ENCODE results near the gene INSYN2B. TPM values are rescaled to one million over a fixed set of nuclear protein-coding genes. Genes with fewer than 3 reads are reported as not detected.

Gene INSYN2B
- total RNA-seq, 1 experiment from 2014 or later = 1.5 TPM

- CTCF ChIA-PET = no interaction called here
- ATAC-seq = no peak
These were observed 105.7 kb downstream of the INSYN2B start for GRCh38 chr5:169874621-169875020.

GRCh38 chr5:169873642-169874041, 106.7 kb downstream of the INSYN2B start:
- Histone ChIP-seq H3K9me2 (replicated peaks; ENCODE audit: low read length) (no peaks in the 10 kb centered on the region), H3F3A (ENCODE audit: low read length, unreplicated experiment) (no peaks in the 10 kb centered on the region), H3K36me3 (ENCODE audit: low read depth, low read length) (no peaks in the 10 kb centered on the region), H3K79me2 (ENCODE audit: low read length) (no peaks in the 10 kb centered on the region), H3K27ac (ENCODE audit: low read length) (no peak overlapping the region), H3K27me3 (ENCODE audit: low read length) (no peaks in the 10 kb centered on the region), H3K4me2 (ENCODE audit: low read length) (no peak overlapping the region), H3K4me1 (ENCODE audit: insufficient read depth, low read length) (no peaks in the 10 kb centered on the region), H3K4me3 (ENCODE audit: low read length) (no peak overlapping the region), H2AFZ (ENCODE audit: low read length) (no peak overlapping the region), H3K9ac (ENCODE audit: low read length) (no peak overlapping the region), H4K20me1 (ENCODE audit: low read length) (no peaks in the 10 kb centered on the region), H3K9me3 (ENCODE audit: low read length) (no peaks in the 10 kb centered on the region)
- ATAC-seq (no peak), DNase-seq (no peak)
- no peak for TF ChIP-seq EZH2phosphoT487 (IDR thresholded peaks at IDR 0.05; ENCODE audit: borderline replicate concordance, low read length)
- TF ChIP-seq, protein P1, sequence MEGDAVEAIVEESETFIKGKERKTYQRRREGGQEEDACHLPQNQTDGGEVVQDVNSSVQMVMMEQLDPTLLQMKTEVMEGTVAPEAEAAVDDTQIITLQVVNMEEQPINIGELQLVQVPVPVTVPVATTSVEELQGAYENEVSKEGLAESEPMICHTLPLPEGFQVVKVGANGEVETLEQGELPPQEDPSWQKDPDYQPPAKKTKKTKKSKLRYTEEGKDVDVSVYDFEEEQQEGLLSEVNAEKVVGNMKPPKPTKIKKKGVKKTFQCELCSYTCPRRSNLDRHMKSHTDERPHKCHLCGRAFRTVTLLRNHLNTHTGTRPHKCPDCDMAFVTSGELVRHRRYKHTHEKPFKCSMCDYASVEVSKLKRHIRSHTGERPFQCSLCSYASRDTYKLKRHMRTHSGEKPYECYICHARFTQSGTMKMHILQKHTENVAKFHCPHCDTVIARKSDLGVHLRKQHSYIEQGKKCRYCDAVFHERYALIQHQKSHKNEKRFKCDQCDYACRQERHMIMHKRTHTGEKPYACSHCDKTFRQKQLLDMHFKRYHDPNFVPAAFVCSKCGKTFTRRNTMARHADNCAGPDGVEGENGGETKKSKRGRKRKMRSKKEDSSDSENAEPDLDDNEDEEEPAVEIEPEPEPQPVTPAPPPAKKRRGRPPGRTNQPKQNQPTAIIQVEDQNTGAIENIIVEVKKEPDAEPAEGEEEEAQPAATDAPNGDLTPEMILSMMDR (conservative IDR thresholded peaks at IDR 0.05; ENCODE audit: low read depth, low read length) = no peak
- no peak for TF ChIP-seq EZH2 (IDR thresholded peaks at IDR 0.05; ENCODE audit: low read length, unreplicated experiment)
- no TSS peak for BruUV-seq (replicated peaks)
- ChIA-PET CTCF (interaction anchor here (0.7 kb wide), 1 partner anchor 1690 kb away, joined by 6 read pairs; no protein-coding TSS in a partner anchor), POLR2A (ENCODE audit: unreplicated experiment) (no interaction called here)
- intact Hi-C loops (cut with micrococcal nuclease) = no loop called here

More at GRCh38 chr5:169874621-169875020, 105.7 kb downstream of the INSYN2B start:
- POLR2A ChIA-PET (ENCODE audit: unreplicated experiment) = no interaction called here
- Histone ChIP-seq H3K27me3 (ENCODE audit: low read length) (no peaks in the 10 kb centered on the region), H3K36me3 (ENCODE audit: low read depth, low read length) (no peaks in the 10 kb centered on the region), H3K9me2 (replicated peaks; ENCODE audit: low read length) (no peaks in the 10 kb centered on the region), H4K20me1 (ENCODE audit: low read length) (no peaks in the 10 kb centered on the region), H3F3A (ENCODE audit: low read length, unreplicated experiment) (no peaks in the 10 kb centered on the region), H3K9ac (ENCODE audit: low read length) (no peak overlapping the region), H2AFZ (ENCODE audit: low read length) (no peak overlapping the region), H3K4me2 (ENCODE audit: low read length) (no peak overlapping the region), H3K9me3 (ENCODE audit: low read length) (no peaks in the 10 kb centered on the region), H3K4me3 (ENCODE audit: low read length) (no peak overlapping the region), H3K79me2 (ENCODE audit: low read length) (no peaks in the 10 kb centered on the region), H3K27ac (ENCODE audit: low read length) (no peak overlapping the region), H3K4me1 (ENCODE audit: insufficient read depth, low read length) (no peaks in the 10 kb centered on the region)
- no TSS peak for BruUV-seq (replicated peaks)
- DNase-seq = no peak
- intact Hi-C loops (cut with micrococcal nuclease) = no loop called here
- TF ChIP-seq, protein P1 (conservative IDR thresholded peaks at IDR 0.05; ENCODE audit: low read depth, low read length) = no peak
- TF ChIP-seq EZH2phosphoT487 (IDR thresholded peaks at IDR 0.05; ENCODE audit: borderline replicate concordance, low read length) (no peak), EZH2 (IDR thresholded peaks at IDR 0.05; ENCODE audit: low read length, unreplicated experiment) (no peak)

DNA sequence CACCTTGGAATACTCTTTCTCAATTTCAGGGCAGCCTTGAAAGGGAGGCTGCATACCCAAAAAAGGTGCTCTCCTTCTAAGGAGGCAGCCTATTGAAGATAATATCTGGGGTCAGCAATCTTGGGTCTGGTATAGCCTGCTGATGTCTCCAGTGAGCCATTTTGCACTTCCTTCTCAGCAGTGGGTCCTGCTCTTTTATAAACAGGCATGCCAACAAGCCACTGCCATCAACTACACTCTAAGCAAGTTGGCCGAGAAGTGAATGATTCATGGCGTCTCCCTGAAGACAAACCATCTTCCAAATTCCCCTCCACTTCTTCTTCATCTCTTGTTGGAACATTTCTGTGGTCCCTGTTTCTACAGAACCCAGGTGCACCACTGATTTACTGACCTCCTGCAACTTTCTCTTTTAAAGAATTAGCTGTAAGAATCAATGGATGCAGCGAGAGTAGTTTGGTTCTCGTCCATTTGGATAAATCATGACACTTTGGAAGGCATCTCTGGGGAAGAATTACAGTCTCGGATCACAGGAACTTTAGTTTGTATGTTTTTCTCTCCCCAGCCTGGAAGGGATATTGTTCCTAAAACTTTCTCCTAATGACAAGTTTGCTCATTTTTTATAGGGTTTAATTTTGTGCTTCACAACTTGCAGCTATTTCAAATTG, 108.3 kb downstream of the INSYN2B start:
- intact Hi-C loops (cut with micrococcal nuclease) = no loop called here
- H3K27ac ChIP-seq (ENCODE audit: low read length) = no peak overlapping the region
- no peak overlapping the region for H3K4me3 ChIP-seq (ENCODE audit: low read length)
- H3K9ac ChIP-seq (ENCODE audit: low read length) = no peak overlapping the region
- TF ChIP-seq EZH2phosphoT487 (IDR thresholded peaks at IDR 0.05; ENCODE audit: borderline replicate concordance, low read length) (no peak), EZH2 (IDR thresholded peaks at IDR 0.05; ENCODE audit: low read length, unreplicated experiment) (no peak)
- TF ChIP-seq, protein P1 (conservative IDR thresholded peaks at IDR 0.05; ENCODE audit: low read depth, low read length) = no peak
- ChIA-PET CTCF (no interaction called here), POLR2A (ENCODE audit: unreplicated experiment) (no interaction called here)
- H2AFZ ChIP-seq (ENCODE audit: low read length) = no peak overlapping the region
- no peaks in the 10 kb centered on the region for H3K27me3 ChIP-seq (ENCODE audit: low read length)
- no TSS peak for BruUV-seq (replicated peaks)
- H3K79me2 ChIP-seq (ENCODE audit: low read length) = no peaks in the 10 kb centered on the region
- DNase-seq (no peak), ATAC-seq (no peak)
- no peaks in the 10 kb centered on the region for H4K20me1 ChIP-seq (ENCODE audit: low read length)
- no peaks in the 10 kb centered on the region for H3K9me3 ChIP-seq (ENCODE audit: low read length)
- H3K36me3 ChIP-seq (ENCODE audit: low read depth, low read length) = no peaks in the 10 kb centered on the region
- no peaks in the 10 kb centered on the region for H3K4me1 ChIP-seq (ENCODE audit: insufficient read depth, low read length)
- no peak overlapping the region for H3K4me2 ChIP-seq (ENCODE audit: low read length)
- no peaks in the 10 kb centered on the region for H3F3A ChIP-seq (ENCODE audit: low read length, unreplicated experiment)
- H3K9me2 ChIP-seq (replicated peaks; ENCODE audit: low read length) = no peaks in the 10 kb centered on the region
